Heart left ventricle (tissue), 13 donors: ENCODE results near the gene DOCK2.

ENCODE experiments used
- CTCF ChIP-seq, 12 donors: fragments of 200-600 bp; sonication (generic) in 4 of 12; IDR thresholded peaks; one replicate each; pipeline versions ENCODE4 v1.5.0 to v1.8.0; 2018 to 2022; ENCODE audit warnings: antibody characterized with exemption in 12 of 12, mild to moderate bottlenecking in 5 of 12
- POLR2A ChIP-seq, 2 donors: fragments of 450-650 bp; IDR thresholded peaks; one replicate each; pipeline ENCODE4 v1.6.1; 2017; ENCODE audit warnings: antibody characterized with exemption in 2 of 2, mild to moderate bottlenecking in 2 of 2, moderate library complexity in 2 of 2
- donor health status: ischemic (EF 13 %, LVEDD 7.1; RV severe dilation, severe dysfunction).
- donor health status: DM: no; HTN: yes; CAD: no.
- donor health status: DM: no; HTN: no; CAD: no.
- donor health status: ischemic (EF 25% LVEDD 6.9; RV normal size, moderate dysfunction).
- donor health status: ischemic (EF 25% LVEDD 5.7; RV mildly dilated, moderate dysfunction).
- donor health status: ischemic (EF 35%, LVEDD 5.7; RV mildly dilated, moderate dysfunction).
- donor health status: nonischemic (EF 11% LVEDD 7.7; RV severe dilation, severe dysfunction).
- donor health status: DM: yes; HTN: yes; CAD: no.
- donor health status: PGD.
- donor health status: ischemic (EF 29% LVEDD 5.4; RV normal size, mild dysfunction).
- donor health status: nonischemic (EF 23%, LVEDD 6.1; RV moderate dilation, normal function).

DNA sequence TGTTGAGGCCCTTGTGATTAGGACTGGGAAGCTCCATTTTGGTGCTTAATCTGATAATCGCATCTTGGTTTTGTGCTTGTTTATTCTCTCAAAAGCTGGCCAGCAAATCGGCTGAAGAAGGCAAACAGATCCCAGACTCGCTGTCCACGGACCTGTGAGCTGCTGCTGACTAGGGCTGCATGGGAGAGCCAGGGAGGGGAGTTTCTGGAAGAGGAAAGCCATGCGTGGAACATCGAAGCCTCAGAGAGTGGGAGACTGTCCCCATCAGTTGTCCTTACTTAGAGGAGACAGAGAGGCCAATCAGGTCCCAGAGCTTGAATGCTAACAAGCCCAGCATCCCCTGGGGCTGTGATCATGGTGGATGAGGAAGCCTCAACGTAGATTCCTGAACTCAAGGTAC, 445.6 kb downstream of the DOCK2 start:
- no peak for TF ChIP-seq POLR2A (IDR thresholded peaks at IDR 0.05)
- no peak for TF ChIP-seq CTCF (IDR thresholded peaks at IDR 0.05)
